Smooth muscle cell of the brain vasculature (primary cell): Measurements from ENCODE around the gene ARID5A.
"Not testable (repeated sequence)": the region's sequence is repeated elsewhere in the genome, so short reads cannot be mapped to it uniquely, and the experiment has no call there.

ENCODE experiments used
- DNase-seq: peaks from one replicate; pipeline ENCODE4 v3.0.0-alpha.2; 2012; ENCODE audit warnings: low read depth, low spot score

Gene ARID5A

DNA sequence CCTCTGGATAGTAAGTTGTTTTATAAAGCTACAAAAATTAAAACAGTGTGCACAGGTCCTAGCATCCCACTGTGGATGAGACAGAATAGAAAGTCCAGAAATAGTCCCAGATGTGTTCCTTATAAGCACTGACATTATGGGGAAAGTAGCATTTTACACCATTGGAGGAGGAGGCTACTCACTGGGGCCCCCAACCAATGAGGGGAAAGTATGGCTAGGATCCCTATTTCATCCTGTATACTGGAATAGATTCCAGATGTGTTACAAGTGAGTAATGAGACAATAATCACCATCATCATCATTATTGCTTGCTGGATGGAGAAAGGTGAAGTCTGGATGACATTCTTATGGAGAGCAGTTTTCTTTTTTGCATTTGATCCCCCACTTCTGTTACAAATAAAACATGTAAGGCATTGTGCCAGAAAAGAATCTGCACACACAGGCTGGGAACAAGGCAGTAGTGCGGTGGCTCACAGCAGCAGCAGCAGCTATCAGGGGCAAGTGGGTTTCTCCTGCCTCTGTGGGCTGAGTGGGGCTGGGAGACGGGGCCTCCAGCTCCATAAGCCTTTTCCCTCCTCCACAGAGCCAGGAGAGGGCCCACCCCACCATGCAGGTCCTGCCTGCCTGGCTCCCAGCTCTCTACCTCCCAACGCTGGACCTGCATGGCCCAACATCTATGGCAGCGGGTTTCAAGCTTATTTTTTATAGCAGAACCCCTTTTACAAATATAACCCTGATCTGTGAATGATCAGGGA, 5.0 kb downstream of the ARID5A start:
- DNase-seq: no peak

DNA sequence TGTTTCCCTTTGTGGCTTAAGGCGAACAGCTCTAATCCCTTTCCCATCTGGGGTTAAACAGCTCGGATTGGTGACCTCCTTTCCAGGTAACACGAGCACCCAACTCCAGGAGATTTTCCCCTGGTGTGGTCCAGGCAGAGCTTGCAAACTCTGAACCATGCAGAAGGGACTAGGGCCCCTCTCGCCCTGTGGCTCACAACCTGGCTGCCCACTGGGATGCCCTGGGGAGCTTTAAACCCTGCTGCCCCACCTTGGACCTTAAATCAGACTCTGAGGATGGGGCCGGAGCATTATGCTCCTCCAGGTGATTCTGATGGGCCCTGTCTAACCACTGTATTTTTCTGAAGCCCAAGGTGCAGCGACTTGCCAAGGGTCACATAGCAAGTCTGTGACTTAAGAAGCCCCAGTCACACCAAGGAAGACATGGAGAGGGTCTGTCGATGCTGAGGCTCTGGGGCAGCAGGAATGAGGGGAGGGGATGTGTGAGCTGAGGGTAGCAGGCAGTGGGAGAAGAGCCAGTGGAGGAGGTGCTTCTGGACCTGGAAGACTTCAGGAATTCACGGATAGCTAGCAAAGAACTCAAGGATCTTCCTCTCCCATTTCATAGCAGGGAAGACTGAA, 5.9 kb downstream of the ARID5A start:
- no peak for DNase-seq

DNA sequence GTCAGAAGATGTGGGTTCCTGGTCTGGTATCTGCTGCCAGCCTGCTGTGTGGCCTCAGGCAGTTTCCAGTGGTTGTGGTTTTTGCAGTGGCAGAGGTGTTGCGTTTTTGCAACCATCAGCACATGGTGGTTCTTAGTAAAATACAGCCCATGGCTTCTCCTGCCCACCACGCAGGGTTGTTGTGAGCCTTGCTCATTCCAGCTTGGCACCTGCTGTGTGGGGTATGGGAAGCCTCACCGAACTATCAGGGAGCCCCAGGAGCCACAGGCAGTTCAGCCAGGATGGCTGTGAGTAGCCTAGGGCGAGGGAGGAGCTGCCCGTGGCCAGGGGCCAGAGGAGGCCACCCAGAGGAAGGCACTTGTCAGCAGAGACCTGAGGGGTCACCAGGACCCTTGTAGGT, 9.8 kb downstream of the ARID5A start:
- no peak for DNase-seq

DNA sequence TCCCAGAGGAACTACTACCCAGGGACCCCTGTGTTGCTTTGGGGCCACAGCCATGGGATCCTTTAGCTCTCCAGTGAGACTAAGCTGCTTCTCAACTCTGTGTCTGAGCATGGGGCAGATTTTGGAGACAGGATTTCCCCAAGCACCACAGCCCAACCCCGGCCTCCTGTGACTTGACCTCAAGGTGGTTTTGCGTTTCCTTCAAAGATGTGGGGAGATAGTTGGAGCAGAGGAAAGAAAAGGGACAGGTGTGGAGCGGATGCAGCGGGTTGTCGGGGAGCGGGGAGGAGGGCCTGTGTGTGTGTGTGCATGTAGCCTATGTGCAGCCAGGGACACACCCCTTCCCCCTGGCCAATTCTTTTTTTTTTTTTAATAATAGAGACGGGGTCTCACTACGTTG, 10.2 kb downstream of the ARID5A start:
- no peak for DNase-seq

DNA sequence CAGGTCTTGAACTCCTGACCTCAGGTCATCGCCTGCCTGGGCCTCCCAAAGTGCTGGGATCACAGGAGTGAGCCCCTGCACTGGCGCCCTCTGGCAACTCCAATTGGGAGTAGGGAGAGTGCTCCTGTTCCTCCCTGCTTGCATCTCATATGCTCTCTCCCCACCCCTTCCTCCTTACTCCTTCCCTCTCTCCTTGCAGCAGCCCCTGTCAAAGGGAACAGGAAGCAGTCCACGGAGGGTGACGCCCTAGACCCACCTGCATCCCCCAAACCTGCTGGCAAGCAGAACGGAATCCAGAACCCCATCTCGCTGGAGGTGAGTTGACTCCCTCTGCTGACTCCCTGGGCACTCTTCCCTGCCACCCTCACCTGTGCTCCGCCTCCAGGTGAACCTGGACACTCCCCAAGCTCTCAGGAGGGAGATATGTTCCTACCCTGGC, 10.7 kb downstream of the ARID5A start:
- no peak for DNase-seq

DNA sequence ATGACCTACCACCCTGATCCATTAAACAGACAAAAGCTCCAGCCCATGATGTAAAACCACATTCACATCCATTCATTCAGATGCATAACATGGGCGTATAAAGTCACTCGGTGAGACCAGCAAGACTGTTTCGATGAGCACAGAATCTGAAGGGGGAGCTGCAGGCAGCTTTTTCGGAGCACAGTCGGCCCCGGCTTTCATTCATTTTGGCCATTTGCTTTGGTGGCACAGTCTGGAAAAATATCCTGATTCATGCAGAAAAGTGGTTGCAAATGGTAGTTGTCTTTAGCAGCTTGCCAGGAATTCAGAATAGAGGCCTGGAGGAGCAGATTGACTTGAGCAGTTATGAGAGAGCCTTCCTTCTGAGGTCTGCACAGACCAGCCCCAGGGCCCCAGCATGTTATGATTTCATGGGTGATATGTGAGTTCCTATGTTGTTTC, 11.2 kb downstream of the ARID5A start:
- DNase-seq: no peak

DNA sequence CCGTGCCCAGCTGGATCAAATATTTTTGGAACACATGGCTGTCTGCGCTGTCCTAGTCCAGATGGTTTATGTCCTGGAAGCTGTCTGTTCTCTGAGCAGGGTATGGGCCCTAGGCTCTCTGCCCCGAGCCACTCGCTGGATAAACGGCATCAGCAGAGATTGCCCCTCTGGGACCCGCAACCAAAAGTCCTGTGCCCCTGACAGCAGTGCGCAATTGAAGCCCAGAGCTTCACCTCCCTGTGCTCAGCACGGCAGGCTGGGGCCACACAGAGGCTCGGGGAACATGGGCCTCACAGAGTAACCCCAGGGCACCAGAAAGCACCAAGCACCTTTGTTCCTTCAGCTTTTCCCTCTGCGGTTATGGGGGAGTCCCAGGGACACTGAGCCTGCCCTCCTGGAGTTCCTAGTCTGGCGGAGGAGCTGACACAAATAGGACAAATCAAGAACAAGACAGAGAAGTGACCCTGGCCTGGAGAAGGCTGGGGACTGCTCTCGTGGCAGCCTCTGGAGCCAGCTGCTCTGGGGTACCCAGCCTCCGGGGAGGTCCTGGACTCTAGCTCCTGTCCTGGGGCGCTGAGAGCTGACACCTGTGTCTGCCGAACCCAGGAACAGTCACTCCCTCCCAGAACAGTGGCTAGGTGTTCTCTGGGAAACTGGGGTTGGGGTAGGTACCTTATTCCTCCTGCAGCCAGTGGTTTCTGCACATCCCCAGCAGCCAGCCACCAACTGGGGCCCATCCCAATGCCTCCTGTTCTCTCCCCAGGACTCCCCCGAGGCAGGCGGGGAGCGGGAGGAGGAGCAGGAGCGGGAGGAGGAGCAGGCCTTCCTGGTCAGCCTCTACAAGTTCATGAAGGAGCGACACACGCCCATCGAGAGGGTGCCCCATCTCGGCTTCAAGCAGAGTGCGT, 12.3 kb downstream of the ARID5A start:
- no peak for DNase-seq

DNA sequence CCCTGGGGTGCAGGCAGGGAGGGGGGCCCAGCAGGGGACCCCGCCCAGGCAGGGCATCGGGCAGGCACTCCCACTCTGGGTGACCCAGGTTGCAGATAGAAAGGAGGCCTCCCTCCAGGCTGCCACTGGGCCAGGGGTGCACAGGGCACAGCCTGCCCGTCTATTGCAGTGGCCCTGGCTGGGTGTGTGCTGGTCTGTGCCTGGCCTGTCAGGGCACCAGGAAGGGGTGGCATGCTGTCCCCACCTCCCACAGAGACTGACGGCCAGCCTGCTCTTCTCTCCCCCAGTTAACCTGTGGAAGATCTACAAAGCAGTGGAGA, 12.9 kb downstream of the ARID5A start:
- no peak for DNase-seq

DNA sequence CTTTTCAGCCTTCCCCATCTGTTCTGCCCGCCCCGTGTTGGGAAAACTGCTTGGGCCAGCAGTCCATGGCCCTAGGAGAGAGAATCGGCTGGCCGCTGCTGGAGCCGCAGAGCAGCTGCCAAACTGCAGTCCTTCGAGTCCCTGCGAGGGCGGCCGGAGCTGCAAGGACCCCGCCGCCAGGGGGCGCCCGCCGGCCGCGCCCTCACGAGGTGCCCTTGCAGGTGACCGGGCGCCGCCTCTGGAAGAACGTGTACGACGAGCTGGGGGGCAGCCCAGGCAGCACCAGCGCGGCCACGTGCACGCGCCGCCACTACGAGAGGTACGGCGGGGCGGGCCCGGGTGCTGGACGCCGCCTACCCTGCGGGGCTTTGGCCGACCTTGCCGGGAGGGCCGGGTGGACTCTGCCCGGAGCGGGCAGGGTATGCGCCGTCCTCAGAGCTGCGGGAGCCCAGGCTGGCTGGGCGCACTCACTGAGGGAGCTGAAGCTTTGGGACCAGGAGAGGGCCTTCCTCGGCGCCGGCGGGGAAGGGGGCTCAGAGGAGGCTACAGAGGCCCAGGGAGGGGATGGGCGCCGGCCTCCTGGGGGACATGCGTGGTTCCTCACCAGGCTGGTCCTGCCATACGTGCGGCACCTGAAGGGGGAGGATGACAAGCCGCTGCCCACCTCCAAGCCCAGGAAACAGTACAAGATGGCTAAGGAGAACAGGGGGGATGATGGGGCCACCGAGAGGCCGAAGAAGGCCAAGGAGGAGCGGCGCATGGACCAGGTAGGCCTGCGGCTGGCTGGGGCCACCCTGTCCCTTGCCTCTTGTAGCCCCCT, 13.6 kb downstream of the ARID5A start:
- DNase-seq: no peak

DNA sequence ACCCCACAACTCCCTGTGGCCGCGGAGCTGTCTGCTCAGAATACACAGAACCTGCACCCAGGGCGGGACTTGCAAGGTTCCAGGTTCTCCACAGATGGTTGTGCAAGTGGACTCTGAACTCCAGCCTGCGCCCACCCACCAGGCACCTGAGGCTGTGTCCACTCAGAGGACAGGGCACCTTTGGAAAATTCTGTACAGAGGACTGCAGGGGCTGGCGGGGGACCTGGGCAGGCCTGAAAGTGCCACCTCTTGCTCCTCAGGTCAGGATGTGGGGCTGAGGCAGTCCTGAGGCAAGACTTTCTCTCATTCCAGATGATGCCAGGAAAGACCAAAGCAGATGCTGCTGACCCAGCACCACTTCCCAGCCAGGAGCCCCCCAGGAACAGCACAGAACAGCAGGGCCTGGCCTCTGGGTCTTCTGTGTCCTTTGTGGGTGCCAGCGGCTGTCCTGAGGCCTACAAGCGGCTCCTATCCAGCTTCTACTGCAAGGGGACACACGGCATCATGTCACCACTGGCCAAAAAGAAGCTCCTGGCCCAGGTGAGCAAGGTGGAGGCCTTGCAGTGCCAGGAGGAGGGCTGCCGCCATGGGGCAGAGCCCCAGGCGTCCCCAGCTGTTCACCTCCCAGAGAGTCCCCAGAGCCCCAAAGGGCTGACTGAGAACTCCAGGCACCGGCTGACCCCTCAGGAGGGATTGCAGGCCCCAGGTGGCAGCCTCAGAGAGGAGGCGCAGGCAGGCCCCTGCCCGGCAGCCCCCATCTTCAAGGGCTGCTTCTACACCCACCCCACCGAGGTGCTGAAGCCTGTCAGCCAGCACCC, 14.4 kb downstream of the ARID5A start:
- DNase-seq: no peak

DNA sequence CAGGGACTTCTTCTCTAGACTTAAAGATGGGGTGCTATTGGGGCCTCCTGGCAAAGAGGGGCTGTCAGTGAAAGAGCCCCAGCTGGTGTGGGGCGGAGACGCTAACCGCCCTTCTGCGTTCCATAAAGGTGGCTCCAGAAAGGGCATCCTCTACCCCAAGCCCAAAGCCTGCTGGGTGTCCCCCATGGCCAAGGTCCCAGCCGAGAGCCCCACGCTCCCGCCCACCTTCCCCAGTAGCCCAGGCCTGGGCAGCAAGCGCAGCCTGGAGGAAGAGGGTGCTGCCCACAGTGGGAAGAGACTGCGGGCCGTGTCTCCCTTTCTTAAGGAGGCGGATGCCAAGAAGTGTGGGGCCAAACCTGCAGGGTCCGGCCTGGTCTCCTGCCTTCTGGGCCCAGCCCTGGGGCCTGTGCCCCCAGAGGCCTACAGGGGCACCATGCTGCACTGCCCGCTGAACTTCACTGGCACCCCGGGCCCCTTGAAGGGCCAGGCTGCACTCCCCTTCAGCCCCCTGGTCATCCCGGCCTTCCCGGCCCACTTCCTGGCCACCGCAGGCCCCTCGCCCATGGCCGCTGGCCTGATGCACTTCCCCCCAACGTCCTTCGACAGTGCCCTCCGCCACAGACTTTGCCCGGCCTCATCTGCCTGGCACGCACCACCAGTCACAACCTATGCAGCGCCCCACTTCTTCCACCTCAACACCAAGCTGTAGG, 15.2 kb downstream of the ARID5A start:
- DNase-seq: no peak

DNA sequence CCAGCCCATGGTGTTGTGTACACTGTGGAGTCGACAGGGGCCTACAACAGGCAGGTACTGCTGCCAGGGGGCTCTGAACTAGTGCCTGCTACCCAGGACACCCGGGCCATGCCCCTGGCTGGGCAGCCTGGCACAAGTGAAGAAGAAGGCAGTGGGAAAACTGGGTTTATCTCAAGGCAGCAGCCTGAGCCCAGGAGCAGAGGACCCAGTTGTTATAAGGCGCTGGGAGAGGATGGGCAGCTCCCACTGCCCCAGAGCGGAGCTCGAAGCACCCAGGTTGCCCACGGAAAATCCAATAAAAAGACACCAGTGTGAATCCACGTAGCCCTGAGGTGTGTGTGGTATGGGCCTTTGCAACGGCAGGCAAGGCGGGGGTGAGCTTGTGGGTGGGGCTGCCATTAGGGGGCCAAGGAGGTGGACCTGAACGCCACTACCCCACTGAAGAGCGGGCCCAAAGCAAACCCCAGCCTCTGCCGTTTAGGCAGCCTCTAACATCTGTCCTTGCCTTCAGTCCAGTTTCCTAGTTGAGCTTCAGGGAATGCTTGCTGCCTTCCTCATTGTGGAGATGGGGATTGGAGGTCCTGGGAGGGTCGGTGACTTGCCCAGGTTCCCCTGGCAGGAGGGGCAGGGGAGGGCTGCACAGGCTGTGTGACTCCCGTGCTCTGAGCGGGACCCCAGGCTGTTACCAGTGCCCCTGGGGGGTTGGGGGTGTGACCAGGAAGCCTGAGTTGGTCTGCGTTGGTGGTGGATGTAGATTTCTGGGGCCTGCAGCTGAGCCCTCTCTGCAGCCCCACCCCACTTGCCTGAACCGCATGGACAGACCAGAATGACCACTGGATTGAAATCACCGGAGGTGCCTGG, 16.0 kb downstream of the ARID5A start:
- no peak for DNase-seq

DNA sequence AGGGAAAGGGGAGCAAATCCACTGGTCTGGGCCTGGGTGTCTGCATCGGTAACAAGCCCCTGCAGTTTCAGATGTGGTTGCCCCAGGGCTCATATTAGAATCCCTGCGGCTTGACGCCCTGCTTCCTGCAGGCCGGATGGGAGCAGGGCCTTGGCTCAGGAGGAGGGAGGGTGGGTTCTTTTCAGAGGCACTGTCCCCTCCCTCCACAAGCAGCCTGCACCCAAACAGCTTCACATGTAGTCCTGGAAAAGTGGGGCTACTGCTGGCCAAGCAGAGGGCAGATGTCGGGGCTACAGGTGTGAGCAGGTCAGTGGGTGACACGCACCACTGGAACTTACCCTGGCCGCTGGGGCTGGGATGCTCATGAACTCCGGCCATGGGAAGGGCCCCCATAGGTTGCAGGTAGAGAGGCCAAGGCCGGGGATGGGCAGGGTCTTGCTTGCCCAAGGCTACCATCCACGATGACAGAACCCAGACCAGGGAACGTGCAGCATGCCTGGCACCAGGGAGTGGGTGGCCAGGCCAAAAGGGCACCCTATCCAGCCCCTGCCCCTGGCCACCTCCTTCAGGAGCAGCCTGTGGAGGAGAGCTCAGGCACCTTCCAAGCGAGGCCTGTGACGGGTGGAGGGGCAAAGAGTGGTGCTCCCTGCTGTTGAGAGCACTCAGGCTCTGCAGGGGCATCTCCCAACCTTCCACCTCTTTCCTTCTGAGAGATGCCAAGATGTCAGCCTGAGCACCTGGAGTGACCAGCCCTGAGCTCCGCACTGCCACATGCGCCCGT, 16.8 kb downstream of the ARID5A start:
- DNase-seq: no peak

DNA sequence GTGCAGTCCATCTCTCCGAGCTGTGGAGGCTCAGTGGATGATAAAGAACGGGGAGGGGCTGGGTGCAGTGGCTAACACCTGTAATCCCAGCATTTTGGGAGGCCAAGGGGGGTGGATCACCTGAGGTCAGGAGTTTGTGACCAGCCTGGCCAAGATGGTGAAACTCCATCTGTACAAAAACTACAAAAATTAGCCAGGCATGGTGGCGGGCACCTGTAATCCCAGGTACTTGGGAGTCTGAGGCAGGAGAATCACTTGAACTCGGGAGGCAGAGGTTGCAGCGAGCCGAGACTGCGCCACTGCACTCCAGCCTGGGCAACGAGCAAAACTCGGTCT, 17.4 kb downstream of the ARID5A start:
- DNase-seq: not testable (repeated sequence)

DNA sequence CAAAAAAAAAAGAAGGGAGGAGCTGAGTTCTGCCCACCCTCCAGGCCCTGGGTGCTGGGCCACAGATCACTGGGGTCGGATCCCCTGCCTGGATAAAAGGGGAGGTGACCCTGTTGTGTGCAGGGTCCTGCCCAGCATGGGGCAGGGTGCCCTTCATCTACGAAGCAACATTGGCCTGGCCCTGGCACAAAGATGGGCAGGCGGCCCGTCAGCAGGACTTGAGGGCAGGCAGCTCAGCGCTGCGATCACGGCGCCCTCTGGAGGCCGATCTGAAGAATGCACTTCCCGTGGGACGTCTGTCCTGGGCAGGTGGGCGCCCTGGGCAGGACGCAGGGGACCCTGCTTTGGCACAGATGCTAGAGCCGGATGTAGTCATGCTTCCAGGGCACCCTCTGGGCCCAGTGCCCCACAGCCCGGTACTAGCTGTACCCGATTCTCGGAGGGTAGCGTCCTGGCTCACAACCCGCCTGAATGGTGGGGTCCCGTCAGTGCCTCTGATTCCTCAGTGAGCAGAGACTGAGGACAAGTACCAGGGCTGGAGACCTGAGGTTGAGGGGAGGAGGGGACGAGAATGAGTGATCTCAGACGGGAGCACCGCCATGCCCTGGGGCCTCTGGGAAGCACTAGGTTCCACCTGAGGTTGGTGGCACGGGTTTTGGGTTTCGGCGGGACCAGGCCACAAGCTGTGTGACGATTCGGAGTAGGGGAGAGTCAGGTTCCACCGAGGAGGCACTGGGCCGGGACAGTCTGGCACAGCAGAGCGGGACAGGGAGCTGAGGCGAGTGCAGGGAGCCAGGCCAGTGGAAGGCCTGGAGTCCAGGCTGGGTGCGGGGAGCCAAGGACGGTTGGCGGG, 18.0 kb downstream of the ARID5A start:
- no peak for DNase-seq

DNA sequence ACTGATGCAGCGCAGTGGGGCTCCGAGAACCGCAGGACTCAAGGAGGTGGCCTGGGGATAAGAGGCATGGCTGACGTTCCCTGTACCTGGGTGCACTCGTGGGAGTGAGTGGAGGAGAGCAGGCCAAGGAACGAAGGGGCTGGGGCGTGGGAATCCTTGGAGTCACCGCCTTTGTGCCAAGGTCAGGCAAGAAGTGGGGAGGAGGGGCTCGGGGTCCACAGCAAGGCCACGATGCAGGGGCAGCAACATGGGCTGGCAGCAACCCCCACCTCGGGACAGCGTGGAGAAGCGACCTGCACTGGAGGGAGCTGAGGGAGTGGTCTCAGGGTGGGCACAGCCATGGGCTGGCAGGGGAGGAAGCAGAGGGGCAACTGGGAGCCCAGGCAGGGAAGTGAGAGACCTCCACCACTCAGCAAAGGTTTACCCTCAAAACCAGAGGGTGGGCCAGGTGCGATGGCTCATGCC, 18.6 kb downstream of the ARID5A start:
- no peak for DNase-seq
